ENCODE measurements around the gene JAK1. TPM values are rescaled to one million over a fixed set of nuclear protein-coding genes. Genes with fewer than 3 reads are reported as not detected.

Gene JAK1
- total and polyA plus RNA-seq, 10 donors: 46.6 to 270 (median 205) TPM

DNA sequence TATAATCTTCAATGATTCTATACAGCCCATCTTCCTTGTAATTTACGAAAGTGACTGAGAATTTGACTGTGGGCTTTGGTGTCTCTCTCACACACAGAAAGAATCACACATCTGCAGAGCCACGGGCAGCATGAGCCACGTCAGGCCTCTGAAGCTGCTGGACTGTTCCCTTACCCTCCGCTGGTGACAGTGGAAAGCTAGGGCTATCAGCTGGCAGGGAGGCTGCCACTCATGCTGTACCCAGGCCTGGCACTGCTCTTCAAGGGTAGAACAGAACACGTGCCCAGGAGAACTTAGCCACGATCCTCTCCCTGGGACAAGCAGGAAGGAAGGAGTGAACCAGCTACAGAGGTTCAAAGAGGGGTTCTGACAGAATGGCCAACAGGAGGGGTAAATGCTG, 90.7 kb downstream of the JAK1 start:
- H3K4me1 ChIP-seq: peaks cover 0 to 62% (median 15%) of the 10 kb centered on the region in 6 donors
- H3K4me3 ChIP-seq: no peak overlapping the region
- H3K36me3 ChIP-seq: peaks cover 9 to 100% (median 73%) of the 10 kb centered on the region in 6 donors
- intact Hi-C loops (cut with DNase I; ENCODE audit: low total_unique reads): no loop called here
- no peaks in the 10 kb centered on the region for H3K9me3 ChIP-seq
- no peak for DNase-seq
- TF ChIP-seq POLR2AphosphoS5 (IDR thresholded peaks at IDR 0.05): peak in 1 of 3 donors; percentile 17
- TF ChIP-seq, protein P1, sequence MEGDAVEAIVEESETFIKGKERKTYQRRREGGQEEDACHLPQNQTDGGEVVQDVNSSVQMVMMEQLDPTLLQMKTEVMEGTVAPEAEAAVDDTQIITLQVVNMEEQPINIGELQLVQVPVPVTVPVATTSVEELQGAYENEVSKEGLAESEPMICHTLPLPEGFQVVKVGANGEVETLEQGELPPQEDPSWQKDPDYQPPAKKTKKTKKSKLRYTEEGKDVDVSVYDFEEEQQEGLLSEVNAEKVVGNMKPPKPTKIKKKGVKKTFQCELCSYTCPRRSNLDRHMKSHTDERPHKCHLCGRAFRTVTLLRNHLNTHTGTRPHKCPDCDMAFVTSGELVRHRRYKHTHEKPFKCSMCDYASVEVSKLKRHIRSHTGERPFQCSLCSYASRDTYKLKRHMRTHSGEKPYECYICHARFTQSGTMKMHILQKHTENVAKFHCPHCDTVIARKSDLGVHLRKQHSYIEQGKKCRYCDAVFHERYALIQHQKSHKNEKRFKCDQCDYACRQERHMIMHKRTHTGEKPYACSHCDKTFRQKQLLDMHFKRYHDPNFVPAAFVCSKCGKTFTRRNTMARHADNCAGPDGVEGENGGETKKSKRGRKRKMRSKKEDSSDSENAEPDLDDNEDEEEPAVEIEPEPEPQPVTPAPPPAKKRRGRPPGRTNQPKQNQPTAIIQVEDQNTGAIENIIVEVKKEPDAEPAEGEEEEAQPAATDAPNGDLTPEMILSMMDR (IDR thresholded peaks at IDR 0.05 in 8 of 11, conservative IDR thresholded peaks at IDR 0.05 in 3 of 11): no peak
- no peak for TF ChIP-seq POLR2A (IDR thresholded peaks at IDR 0.05)
- WGBS, 5 donors: 78 to 89% (median 88%) methylated on average over 6 of the region's 6 CpGs
- H3K27ac ChIP-seq: peak overlapping the region in 1 of 8 donors; percentile 34
- H3K27me3 ChIP-seq (replicated peaks in 1 of 7): no peaks in the 10 kb centered on the region

DNA sequence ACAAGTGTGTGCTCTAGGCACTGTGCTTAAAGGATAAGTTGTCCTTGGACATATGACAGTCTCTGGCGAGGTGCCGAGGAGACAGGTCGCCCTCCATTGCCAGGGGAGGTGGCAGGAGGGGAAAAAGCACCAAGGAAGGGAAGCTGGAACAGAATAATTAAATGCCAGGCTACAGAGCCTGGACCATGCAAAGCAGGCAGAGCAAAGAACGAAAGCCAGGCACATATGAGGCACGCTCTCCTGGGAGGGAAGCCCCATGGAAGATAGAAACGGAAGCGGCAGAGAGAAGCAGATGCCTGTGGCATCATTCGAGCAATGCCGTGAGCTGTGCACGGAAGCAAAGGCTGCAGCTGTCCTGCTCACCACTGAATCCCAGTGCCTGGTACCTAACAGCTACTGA, 91.2 kb downstream of the JAK1 start:
- H3K27ac ChIP-seq: no peak overlapping the region
- no peaks in the 10 kb centered on the region for H3K27me3 ChIP-seq (replicated peaks in 1 of 7)
- 89 to 98% (median 97%) methylated on average over 10 of the region's 10 CpGs for WGBS, 5 donors
- DNase-seq: no peak
- peaks cover 9 to 100% (median 74%) of the 10 kb centered on the region in 6 donors for H3K36me3 ChIP-seq
- H3K4me3 ChIP-seq: no peak overlapping the region
- H3K4me1 ChIP-seq: peaks cover 0 to 57% (median 15%) of the 10 kb centered on the region in 6 donors
- intact Hi-C loops (cut with DNase I; ENCODE audit: low total_unique reads): no loop called here
- TF ChIP-seq, protein P1 (IDR thresholded peaks at IDR 0.05 in 8 of 11, conservative IDR thresholded peaks at IDR 0.05 in 3 of 11): no peak
- TF ChIP-seq POLR2A (IDR thresholded peaks at IDR 0.05) (no peak), POLR2AphosphoS5 (IDR thresholded peaks at IDR 0.05) (peak in 1 of 3 donors; percentile 4)
- H3K9me3 ChIP-seq: no peaks in the 10 kb centered on the region

DNA sequence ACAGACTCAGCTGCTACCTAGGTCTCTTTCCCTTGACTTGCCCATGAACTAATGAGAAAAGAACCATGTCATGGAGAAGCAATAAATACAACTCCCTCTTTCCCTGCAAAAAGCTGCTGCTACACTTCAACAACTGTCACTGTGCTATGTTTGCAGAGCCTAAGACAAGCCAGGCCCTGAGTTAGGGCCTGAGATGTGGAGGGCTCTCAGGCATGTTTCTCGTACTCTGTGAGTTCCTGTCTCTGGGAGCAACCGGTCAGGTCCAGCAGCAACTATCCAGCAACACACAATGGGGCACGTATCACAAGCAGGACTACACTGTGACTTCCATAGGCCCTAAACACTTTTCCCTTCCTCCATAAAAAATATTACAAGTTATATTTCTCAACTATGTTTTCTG, 91.7 kb downstream of the JAK1 start:
- WGBS, 5 donors: 94 to 100% (median 100%) methylated on average over 3 of the region's 3 CpGs
- intact Hi-C loops (cut with DNase I; ENCODE audit: low total_unique reads): no loop called here
- TF ChIP-seq, protein P1 (IDR thresholded peaks at IDR 0.05 in 8 of 11, conservative IDR thresholded peaks at IDR 0.05 in 3 of 11): no peak
- no peak for TF ChIP-seq POLR2AphosphoS5 (IDR thresholded peaks at IDR 0.05)
- TF ChIP-seq POLR2A (IDR thresholded peaks at IDR 0.05): no peak
- Histone ChIP-seq H3K27ac (no peak overlapping the region), H3K36me3 (peaks cover 9 to 100% (median 77%) of the 10 kb centered on the region in 6 donors), H3K27me3 (replicated peaks in 1 of 7) (no peaks in the 10 kb centered on the region), H3K4me3 (no peak overlapping the region), H3K4me1 (peaks cover 0 to 53% (median 15%) of the 10 kb centered on the region in 6 donors), H3K9me3 (no peaks in the 10 kb centered on the region)
- DNase-seq: no peak

DNA sequence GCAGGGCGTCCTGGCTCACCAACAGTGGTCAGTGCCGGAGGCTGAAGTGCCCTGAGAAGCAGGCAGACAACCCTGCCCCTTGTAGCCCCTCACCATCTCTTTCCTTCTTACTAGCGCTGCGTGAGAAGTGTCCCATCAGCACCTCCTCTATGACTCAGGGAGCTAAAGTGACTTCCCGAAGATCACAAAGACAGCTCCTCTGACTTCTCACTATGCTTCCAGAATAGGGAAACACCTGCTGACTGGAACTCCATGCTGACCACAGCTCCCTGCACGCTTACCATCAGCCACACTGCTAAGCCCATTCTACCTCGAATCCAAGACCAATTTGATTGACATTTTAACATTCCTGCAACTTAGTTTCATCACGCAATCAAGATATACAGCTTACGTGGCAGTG, 92.8 kb downstream of the JAK1 start:
- intact Hi-C loops (cut with DNase I; ENCODE audit: low total_unique reads): no loop called here
- peaks cover 9 to 100% (median 84%) of the 10 kb centered on the region in 6 donors for H3K36me3 ChIP-seq

More for the DNA sequence above, 92.8 kb downstream of the JAK1 start:
- 92 to 95% (median 93%) methylated on average over 9 of the region's 9 CpGs for WGBS, 5 donors
- TF ChIP-seq POLR2AphosphoS5 (IDR thresholded peaks at IDR 0.05): peak in 1 of 3 donors; percentile 18
- TF ChIP-seq POLR2A (IDR thresholded peaks at IDR 0.05): no peak
- TF ChIP-seq, protein P1 (IDR thresholded peaks at IDR 0.05 in 8 of 11, conservative IDR thresholded peaks at IDR 0.05 in 3 of 11): no peak
- DNase-seq: no peak
- Histone ChIP-seq H3K27me3 (replicated peaks in 1 of 7) (no peaks in the 10 kb centered on the region), H3K4me3 (no peak overlapping the region), H3K27ac (no peak overlapping the region), H3K4me1 (peaks cover 0 to 52% (median 17%) of the 10 kb centered on the region in 6 donors), H3K9me3 (no peaks in the 10 kb centered on the region)

Measured in spleen (tissue), 11 donors.